Calu3 (cell line): ENCODE data around the gene PIGZ. TPM values are rescaled to one million over a fixed set of nuclear protein-coding genes. Genes with fewer than 3 reads are reported as not detected.

ENCODE experiments used
- BruUV-seq: library from RNA; stranded (reverse); fragments of 400-500 nt; replicated peaks from 2 replicates; lab custom pipeline; 2021; lab: Mats Ljungman, UMichigan
- CTCF ChIA-PET: fragments of 300-600 bp; sonication (Branson Sonifier 250); formaldehyde crosslinking; loops from one replicate; lab custom pipeline; 2022; ENCODE audit warnings: antibody characterized with exemption; lab: Charles Lee
- DNase-seq: peaks from one replicate; pipeline ENCODE4 v3.0.0; 2022
- H3K27ac Mint-ChIP-seq: one replicate; pipeline ENCODE4 v1.8.0; 2022; ENCODE audit warnings: mixed read lengths; ENCODE audit not compliant: unreplicated experiment
- H3K27me3 Mint-ChIP-seq: one replicate; pipeline ENCODE4 v1.8.0; 2022; ENCODE audit warnings: mixed read lengths; ENCODE audit not compliant: unreplicated experiment
- H3K36me3 Mint-ChIP-seq: one replicate; pipeline ENCODE4 v1.8.0; 2022; ENCODE audit warnings: mild to moderate bottlenecking, moderate library complexity, mixed read lengths; ENCODE audit not compliant: insufficient read depth, unreplicated experiment
- H3K4me1 Mint-ChIP-seq: one replicate; pipeline ENCODE4 v1.8.0; 2022; ENCODE audit warnings: mild to moderate bottlenecking, low read depth, mixed read lengths; ENCODE audit not compliant: unreplicated experiment
- H3K4me3 Mint-ChIP-seq: one replicate; pipeline ENCODE4 v1.8.0; 2022; ENCODE audit warnings: mild to moderate bottlenecking, low read depth, moderate library complexity, mixed read lengths; ENCODE audit not compliant: unreplicated experiment
- H3K9me3 Mint-ChIP-seq: one replicate; pipeline ENCODE4 v1.8.0; 2022; ENCODE audit warnings: low read depth, mixed read lengths; ENCODE audit not compliant: unreplicated experiment
- intact Hi-C: fragments of 100-400 bp; cut with micrococcal nuclease; formaldehyde crosslinking; loops from one replicate; pipeline ENCODE4 v1.10.0; 2022; ENCODE audit not compliant: unreplicated experiment
- total RNA-seq: library from RNA; stranded (reverse); gene quantifications from 2 replicates; pipeline ENCODE4 v1.2.3, GENCODE V29; 2022
- TF ChIP-seq, protein P1 (sequence below): fragments of 200-600 bp; IDR thresholded peaks from one replicate; pipeline ENCODE4 v1.8.0; 2022; ENCODE audit warnings: antibody characterized with exemption; ENCODE audit not compliant: unreplicated experiment

Gene PIGZ
- total RNA-seq, 1 experiment from 2014 or later, result 6.7 TPM

- CTCF ChIA-PET, result no interaction called here
- H3K4me3 Mint-ChIP-seq, result no peak overlapping the region
- intact Hi-C loops, result no loop called here
These were observed 32.3 kb downstream of the PIGZ start for GRCh38 chr3:196936288-196936687.

GRCh38 chr3:196932600-196932999 is 36.0 kb downstream of the PIGZ start:
- TF ChIP-seq, protein P1, sequence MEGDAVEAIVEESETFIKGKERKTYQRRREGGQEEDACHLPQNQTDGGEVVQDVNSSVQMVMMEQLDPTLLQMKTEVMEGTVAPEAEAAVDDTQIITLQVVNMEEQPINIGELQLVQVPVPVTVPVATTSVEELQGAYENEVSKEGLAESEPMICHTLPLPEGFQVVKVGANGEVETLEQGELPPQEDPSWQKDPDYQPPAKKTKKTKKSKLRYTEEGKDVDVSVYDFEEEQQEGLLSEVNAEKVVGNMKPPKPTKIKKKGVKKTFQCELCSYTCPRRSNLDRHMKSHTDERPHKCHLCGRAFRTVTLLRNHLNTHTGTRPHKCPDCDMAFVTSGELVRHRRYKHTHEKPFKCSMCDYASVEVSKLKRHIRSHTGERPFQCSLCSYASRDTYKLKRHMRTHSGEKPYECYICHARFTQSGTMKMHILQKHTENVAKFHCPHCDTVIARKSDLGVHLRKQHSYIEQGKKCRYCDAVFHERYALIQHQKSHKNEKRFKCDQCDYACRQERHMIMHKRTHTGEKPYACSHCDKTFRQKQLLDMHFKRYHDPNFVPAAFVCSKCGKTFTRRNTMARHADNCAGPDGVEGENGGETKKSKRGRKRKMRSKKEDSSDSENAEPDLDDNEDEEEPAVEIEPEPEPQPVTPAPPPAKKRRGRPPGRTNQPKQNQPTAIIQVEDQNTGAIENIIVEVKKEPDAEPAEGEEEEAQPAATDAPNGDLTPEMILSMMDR, result no peak
- CTCF ChIA-PET, result interaction anchor here (0.7 kb wide), 1 partner anchor 406 kb away, joined by 3 read pairs; no protein-coding TSS in a partner anchor
- intact Hi-C loops, result no loop called here
- BruUV-seq, result TSS peak; percentile 14
- no peaks in the 10 kb centered on the region for H3K4me1 Mint-ChIP-seq
- no peak overlapping the region for H3K27ac Mint-ChIP-seq
- H3K27me3 Mint-ChIP-seq, result no peaks in the 10 kb centered on the region
- no peak for DNase-seq
- H3K36me3 Mint-ChIP-seq, result peaks cover 61% of the 10 kb centered on the region
- H3K9me3 Mint-ChIP-seq, result no peaks in the 10 kb centered on the region
- no peak overlapping the region for H3K4me3 Mint-ChIP-seq

More at GRCh38 chr3:196936288-196936687, 32.3 kb downstream of the PIGZ start:
- Mint-ChIP-seq H3K9me3 (no peaks in the 10 kb centered on the region), H3K4me1 (peaks cover 4% of the 10 kb centered on the region), H3K27ac (no peak overlapping the region), H3K27me3 (no peaks in the 10 kb centered on the region), H3K36me3 (peaks cover 81% of the 10 kb centered on the region)
- DNase-seq, result no peak
- TSS peak; percentile 29 for BruUV-seq
- TF ChIP-seq, protein P1, result no peak

- Mint-ChIP-seq H3K36me3 (peaks cover 55% of the 10 kb centered on the region), H3K27ac (no peak overlapping the region), H3K27me3 (no peaks in the 10 kb centered on the region), H3K4me3 (no peak overlapping the region), H3K9me3 (no peaks in the 10 kb centered on the region), H3K4me1 (no peaks in the 10 kb centered on the region)
- intact Hi-C loops, result no loop called here
- BruUV-seq, result no TSS peak
- no peak for DNase-seq
- CTCF ChIA-PET, result no interaction called here
- TF ChIP-seq, protein P1, result no peak
These were observed 36.6 kb downstream of the PIGZ start for GRCh38 chr3:196931828-196932587.

GRCh38 chr3:196931157-196931556 is 37.5 kb downstream of the PIGZ start:
- H3K4me3 Mint-ChIP-seq, result no peak overlapping the region
- no peaks in the 10 kb centered on the region for H3K9me3 Mint-ChIP-seq
- TF ChIP-seq, protein P1, result no peak
- peaks cover 47% of the 10 kb centered on the region for H3K36me3 Mint-ChIP-seq
- H3K27ac Mint-ChIP-seq, result no peak overlapping the region
- no TSS peak for BruUV-seq
- CTCF ChIA-PET, result no interaction called here
- H3K4me1 Mint-ChIP-seq, result no peaks in the 10 kb centered on the region
- intact Hi-C loops, result no loop called here
- no peaks in the 10 kb centered on the region for H3K27me3 Mint-ChIP-seq
- no peak for DNase-seq
